GM12878 (cell line): Measurements from ENCODE around the gene C19orf44. TPM values are rescaled to one million over a fixed set of nuclear protein-coding genes. Genes with fewer than 3 reads are reported as not detected.

ENCODE experiments used
- ATAC-seq: fragments of 200-7000 bp; cut with Tn5 transposase; 3 replicates; pipeline ENCODE4 v1.9.1; 2020; ENCODE audit warnings: mild to moderate bottlenecking, moderate library complexity
- BruUV-seq: library from RNA; stranded (reverse); fragments of 400-500 nt; replicated peaks from 2 replicates; lab custom pipeline; 2021; lab: Mats Ljungman, UMichigan
- CTCF ChIA-PET: fragments of 300-600 bp; sonication (Branson Sonifier 250); formaldehyde crosslinking; extraction: SDS; loops from one replicate; lab custom pipeline; 2021; ENCODE audit warnings: inconsistent platforms; lab: Yijun Ruan, JAX
- POLR2A ChIA-PET: fragments of 350-600 bp; formaldehyde crosslinking; extraction: SDS; loops from one replicate; lab custom pipeline; 2021; ENCODE audit warnings: inconsistent platforms; lab: Charles Lee
- RAD21 ChIA-PET: fragments of 300-600 bp; sonication (Branson Sonifier 250); formaldehyde crosslinking; loops from one replicate; lab custom pipeline; 2023; ENCODE audit warnings: antibody characterized with exemption; ENCODE audit not compliant: unreplicated experiment; lab: Charles Lee
- SMC1A ChIA-PET: fragments of 300-600 bp; sonication (Branson Sonifier 250); formaldehyde crosslinking; loops from one replicate; lab custom pipeline; 2023; ENCODE audit not compliant: unreplicated experiment, uncharacterized antibody; lab: Charles Lee
- DNase-seq: peaks from one replicate; pipeline ENCODE4 v3.0.0-alpha.2; 2011; ENCODE audit warnings: low read depth, low spot score
- FAIRE-seq: peaks from 3 replicates; lab custom pipeline; 2011; peaks lifted over from hg19 to GRCh38; lab: Jason Lieb, UNC
- H2AFZ ChIP-seq: 2 replicates; pipeline ENCODE4 v1.6.0; 2011; ENCODE audit warnings: low read depth, low read length, control low read depth; ENCODE audit not compliant: control insufficient read depth
- H3K27ac ChIP-seq: 2 replicates; pipeline ENCODE4 v1.5.1; 2011; ENCODE audit warnings: control low read depth; ENCODE audit not compliant: control insufficient read depth, insufficient read depth
- H3K27me3 ChIP-seq, 2 experiments: replicated peaks in 1 of 2; 2 replicates each; pipeline versions ENCODE4 v1.6.0 to v1.6.1; 2011; ENCODE audit warnings: low read length in 1 of 2; ENCODE audit not compliant: control insufficient read depth in 2 of 2, insufficient read depth in 2 of 2
- H3K36me3 ChIP-seq, 2 experiments: 2 replicates each; pipeline ENCODE4 v1.5.1; 2011; ENCODE audit warnings: low read length in 1 of 2; ENCODE audit not compliant: control insufficient read depth in 2 of 2, insufficient read depth in 2 of 2
- H3K4me1 ChIP-seq: 2 replicates; pipeline ENCODE4 v1.6.1; 2011; ENCODE audit warnings: mild to moderate bottlenecking, low read length, moderate library complexity, mixed read lengths; ENCODE audit not compliant: control insufficient read depth, insufficient read depth
- H3K4me2 ChIP-seq: 2 replicates; pipeline ENCODE4 v1.6.0; 2011; ENCODE audit warnings: control low read depth; ENCODE audit not compliant: control insufficient read depth, insufficient read depth
- H3K4me3 ChIP-seq: fragments of 200-600 bp; sonication (generic); 2 replicates; pipeline ENCODE4 v1.5.1; 2016
- H3K79me2 ChIP-seq: 2 replicates; pipeline ENCODE4 v1.6.0; 2011; ENCODE audit warnings: low read length; ENCODE audit not compliant: control insufficient read depth, insufficient read depth
- H3K9ac ChIP-seq: 2 replicates; pipeline ENCODE4 v1.8.0; 2011; ENCODE audit warnings: low read length, control low read depth, mixed read lengths; ENCODE audit not compliant: control insufficient read depth, insufficient read depth
- H3K9me3 ChIP-seq: replicated peaks from 3 replicates; pipeline ENCODE4 v1.5.1; 2011; ENCODE audit warnings: mild to moderate bottlenecking, low read length; ENCODE audit not compliant: control insufficient read depth, insufficient read depth
- H4K20me1 ChIP-seq: 2 replicates; pipeline ENCODE4 v1.6.0; 2011; ENCODE audit not compliant: control insufficient read depth, insufficient read depth
- POU2F2 ChIP-seq: IDR thresholded peaks from 3 replicates; pipeline ENCODE4 v1.6.1; 2011; ENCODE audit warnings: low read depth, mild to moderate bottlenecking, low read length, borderline replicate concordance
- ZBTB40 ChIP-seq: fragments of 450-650 bp; IDR thresholded peaks from 2 replicates; pipeline ENCODE4 v1.6.1; 2016; ENCODE audit warnings: mild to moderate bottlenecking, moderate library complexity, borderline replicate concordance
- ZNF24 ChIP-seq: fragments of 450-650 bp; IDR thresholded peaks from 2 replicates; pipeline ENCODE4 v1.6.1; 2017; ENCODE audit warnings: antibody characterized with exemption, mild to moderate bottlenecking
- WGBS: methylation state at CpG from one replicate; pipeline ENCODE4 v1.1.6; 2016; ENCODE audit warnings: low lambda C conversion rate; ENCODE audit not compliant: insufficient replicate concordance, insufficient coverage; ENCODE audit errors: missing lambda C conversion rate; 5-methylcytosine and 5-hydroxymethylcytosine counted together
- in situ Hi-C: fragments of 300-500 bp; cut with MboI; formaldehyde crosslinking; loops from 9 replicates; pipeline ENCODE4 v1.14.3; 2018; ENCODE audit warnings: mixed read lengths
- intact Hi-C: fragments of 100-400 bp; cut with micrococcal nuclease; formaldehyde crosslinking; loops from one replicate; pipeline ENCODE4 v1.14.2; 2022; ENCODE audit not compliant: unreplicated experiment
- polyA plus RNA-seq, 11 experiments: library from polyadenylated mRNA; depleted of rRNA in 4 of 11; unstranded in 6 of 11; stranded (reverse) in 5 of 11; fragments of >200 nt; fragmentation: Nextera tagmentation in 4 of 11; fragmentation: Illumina TruSeq in 1 of 11; extraction: Ambion mirVana in 4 of 11; extraction: Trizol in 1 of 11; gene quantifications; 1 replicate in 1 of 11; 2 replicates in 10 of 11; pipeline versions ENCODE4 v1.2.1 to v1.2.3, GENCODE V29; 2011 to 2016; ENCODE audit warnings: inconsistent platforms in 2 of 11, missing spikeins in 2 of 11, low read depth in 1 of 11
- total RNA-seq, 4 experiments: library from RNA; depleted of rRNA in 3 of 4; stranded (reverse); fragments of >200 nt in 3 of 4; fragmentation: Illumina TruSeq in 1 of 4; extraction: Trizol in 1 of 4; gene quantifications; 2 replicates each; pipeline versions ENCODE4 v1.2.1 to v1.2.3, GENCODE V29; 2013 to 2021

C19orf44 gene
- total and polyA plus RNA-seq, 10 of the 15 experiments (the other 5 are each of a cell fraction or from before 2014, with no cell fraction given), result 0.26 to 5.2 (median 3.6) TPM

DNA sequence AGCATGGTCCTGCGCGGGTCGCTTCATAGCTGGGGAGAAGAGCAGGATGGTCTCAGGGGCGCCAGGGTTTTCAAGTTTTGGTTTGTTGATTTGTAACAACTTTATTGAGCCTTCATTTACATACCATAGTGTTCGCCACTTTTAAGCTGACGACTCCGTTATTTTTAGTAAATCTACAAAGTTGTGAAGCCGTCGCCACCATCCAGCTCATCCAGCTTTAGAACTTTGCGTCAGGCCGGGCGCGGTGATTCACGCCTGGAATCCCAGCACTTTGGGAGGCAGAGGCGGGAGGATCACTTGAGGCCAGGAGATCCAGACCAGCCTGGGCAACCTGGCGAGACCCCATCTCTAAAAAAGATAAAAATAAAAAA, 404 bp downstream of the C19orf44 start:
- H3K9me3 ChIP-seq, result no peaks in the 10 kb centered on the region
- ChIA-PET CTCF (interaction anchor here (0.6 to 1.6 kb wide), 3 partner anchors 55 to 1949 kb away, joined by 3 to 8 read pairs (median 3); no protein-coding TSS in a partner anchor), POLR2A (interaction anchor here (1.0 to 2.0 kb wide), 6 partner anchors 19 to 164 kb away, joined by 3 to 8 read pairs (median 4); partner anchors contain the start of gene TMEM38A), RAD21 (interaction anchor here (1.0 to 1.6 kb wide), 5 partner anchors 40 to 113 kb away, joined by 3 to 6 read pairs (median 4); no protein-coding TSS in a partner anchor), SMC1A (interaction anchor here (0.8 to 3.0 kb wide), 4 partner anchors 10 to 126 kb away, joined by 3 to 11 read pairs (median 4); no protein-coding TSS in a partner anchor)
- H2AFZ ChIP-seq, result peak overlapping the region; percentile 88
- 13% methylated on average over 16 of the region's 16 CpGs for WGBS
- H4K20me1 ChIP-seq, result no peaks in the 10 kb centered on the region
- H3K4me2 ChIP-seq, result peak overlapping the region; percentile 93
- FAIRE-seq (no peak), ATAC-seq (no peak), DNase-seq (no peak)
- BruUV-seq, result TSS peak; percentile 71
- in situ Hi-C loops (no loop called here), intact Hi-C loops (loop anchor here (2.0 kb wide), 1 partner anchor 52 kb away; no protein-coding TSS in a partner anchor)
- peak overlapping the region; percentile 80 for H3K4me3 ChIP-seq
- H3K36me3 ChIP-seq, result peaks cover 0 to 4% of the 10 kb centered on the region in 2 experiments; a peak in 1 of 4 replicates
- peak; percentile 96 for TF ChIP-seq ZBTB40
- TF ChIP-seq ZNF24, result no peak
- peak; percentile 65; the same call in 2 of the 3 replicates for TF ChIP-seq POU2F2
- H3K27ac ChIP-seq, result 0 out of 2 replicates have a peak overlapping the region, but pooled peaks have one; percentile 1
- H3K79me2 ChIP-seq, result peaks cover 10% of the 10 kb centered on the region
- H3K9ac ChIP-seq, result peak overlapping the region; percentile 60
- H3K27me3 ChIP-seq, result no peaks in the 10 kb centered on the region
- peaks cover 3% of the 10 kb centered on the region; the same call in 1 of the 2 replicates for H3K4me1 ChIP-seq
